Measurements from ENCODE around the gene ARHGEF1.

ARHGEF1 gene

DNA sequence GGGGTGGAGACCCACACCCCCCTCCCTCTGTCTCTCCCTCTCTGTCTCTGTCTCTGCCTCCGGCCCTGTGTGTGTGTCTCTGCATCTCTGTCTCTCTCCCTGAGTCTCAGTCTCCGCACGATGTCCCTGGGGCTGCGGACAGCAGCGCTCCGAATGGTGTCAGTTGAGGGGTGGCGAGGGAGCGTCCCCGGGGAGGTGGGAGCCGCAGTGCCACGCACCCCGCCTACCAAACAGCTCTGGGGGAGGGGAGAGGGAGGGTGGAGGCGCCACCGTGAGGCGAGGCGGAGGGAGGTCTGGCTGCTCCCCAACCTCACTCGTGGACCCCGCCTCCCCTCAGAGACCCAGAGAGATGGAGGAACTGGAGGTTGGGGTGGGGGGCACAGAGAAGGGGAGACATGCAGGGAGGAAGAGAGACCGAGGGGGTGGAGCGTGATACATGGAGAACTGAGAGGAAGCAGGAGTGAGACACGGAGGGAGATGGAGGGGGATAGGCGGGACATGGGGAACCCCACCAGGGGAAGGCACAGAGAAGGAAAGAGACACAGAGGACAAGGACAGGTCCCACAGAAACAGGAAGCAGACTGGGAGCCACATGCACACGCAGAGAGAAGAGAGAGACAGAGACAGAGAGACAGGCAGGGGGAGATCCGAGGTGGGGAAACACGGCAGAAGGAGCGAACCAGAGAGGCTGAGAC is 38.0 kb downstream of the ARHGEF1 start:
- no peak for DNase-seq

DNA sequence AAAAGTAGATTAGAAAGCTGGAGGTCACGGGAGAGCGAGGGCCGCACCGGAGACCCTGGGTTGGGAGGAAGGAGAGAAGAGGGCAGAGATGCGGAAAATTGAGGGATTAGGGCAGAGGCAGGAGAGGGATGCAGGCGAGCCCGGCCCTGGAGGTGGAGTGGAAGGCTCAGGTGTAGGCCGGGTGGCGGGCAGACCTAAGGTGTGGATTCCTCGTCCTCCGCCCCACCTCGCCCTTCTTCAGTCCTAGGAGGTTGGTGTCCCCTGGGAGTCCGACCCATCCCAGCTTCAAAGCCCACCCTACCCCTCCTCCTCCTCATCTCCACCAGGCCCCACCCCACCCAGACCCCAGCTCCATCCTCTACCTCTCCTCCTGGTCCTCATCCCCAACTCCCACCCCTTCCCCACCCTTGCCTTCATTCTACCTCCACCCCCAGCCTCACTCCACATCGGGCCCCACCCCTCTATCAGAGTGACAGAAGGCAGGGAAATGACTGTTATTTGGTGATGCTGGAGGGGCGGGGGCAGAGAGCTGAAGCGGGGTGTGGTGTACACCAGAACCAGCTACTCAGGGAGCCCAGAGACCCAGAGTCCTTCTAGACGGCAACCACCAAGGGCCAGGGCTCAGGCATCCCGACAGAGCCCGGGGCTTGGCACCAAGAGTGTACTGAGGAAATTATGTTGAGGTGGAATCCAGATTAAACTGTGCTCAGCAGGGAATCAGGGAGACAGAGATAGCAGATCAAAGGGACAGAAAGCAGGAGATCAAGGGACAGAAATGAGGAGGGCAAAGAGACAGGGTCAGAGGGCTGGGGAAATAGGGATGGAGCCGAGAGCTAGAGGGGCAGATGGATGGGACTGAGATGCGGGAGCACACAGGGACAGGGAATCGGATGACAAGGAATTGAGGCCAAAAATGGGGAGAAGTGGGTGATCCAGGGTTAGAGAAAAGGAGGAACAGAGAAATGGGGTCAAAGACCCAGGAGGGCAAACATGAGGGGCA is 38.9 kb downstream of the ARHGEF1 start:
- DNase-seq: no peak

- no peak for DNase-seq
These were observed 39.6 kb downstream of the ARHGEF1 start for GRCh38 chr19:41922585-41922984.

DNA sequence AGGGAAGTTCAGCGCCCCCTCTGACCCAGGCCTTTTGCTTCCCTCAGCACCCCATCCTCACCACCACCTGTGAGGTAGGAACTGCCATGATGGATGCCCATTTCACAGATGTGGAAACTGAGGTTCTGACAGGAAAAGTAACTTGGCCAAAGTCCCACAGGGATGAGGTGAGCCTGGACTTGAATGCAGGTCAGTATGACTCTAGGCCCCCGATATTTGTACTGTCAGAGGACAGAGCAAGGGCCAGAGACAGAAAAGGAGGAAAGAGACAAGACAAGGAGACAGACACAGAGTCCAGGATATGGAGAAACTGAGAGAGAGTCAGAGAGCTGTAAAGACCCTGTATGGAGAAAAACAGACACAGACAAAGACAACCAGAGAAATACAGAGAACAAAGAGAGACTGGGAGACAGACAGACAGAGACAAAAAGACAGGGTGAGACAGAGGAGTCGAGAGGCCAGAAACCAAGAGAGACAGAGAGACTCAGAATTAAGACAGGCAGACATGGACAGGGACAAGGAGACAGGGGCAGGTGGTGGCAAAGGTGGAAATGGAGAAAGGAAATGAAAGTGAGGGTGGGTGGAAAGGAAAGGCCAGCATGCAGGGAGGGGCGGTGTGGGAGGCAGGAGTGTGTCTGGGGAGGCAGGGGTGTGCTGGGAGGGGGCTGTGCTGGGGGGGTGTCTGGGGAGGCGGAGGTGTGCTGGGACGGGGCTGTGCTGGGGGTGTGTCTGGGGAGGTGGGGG is 40.2 kb downstream of the ARHGEF1 start:
- no peak for DNase-seq

DNA sequence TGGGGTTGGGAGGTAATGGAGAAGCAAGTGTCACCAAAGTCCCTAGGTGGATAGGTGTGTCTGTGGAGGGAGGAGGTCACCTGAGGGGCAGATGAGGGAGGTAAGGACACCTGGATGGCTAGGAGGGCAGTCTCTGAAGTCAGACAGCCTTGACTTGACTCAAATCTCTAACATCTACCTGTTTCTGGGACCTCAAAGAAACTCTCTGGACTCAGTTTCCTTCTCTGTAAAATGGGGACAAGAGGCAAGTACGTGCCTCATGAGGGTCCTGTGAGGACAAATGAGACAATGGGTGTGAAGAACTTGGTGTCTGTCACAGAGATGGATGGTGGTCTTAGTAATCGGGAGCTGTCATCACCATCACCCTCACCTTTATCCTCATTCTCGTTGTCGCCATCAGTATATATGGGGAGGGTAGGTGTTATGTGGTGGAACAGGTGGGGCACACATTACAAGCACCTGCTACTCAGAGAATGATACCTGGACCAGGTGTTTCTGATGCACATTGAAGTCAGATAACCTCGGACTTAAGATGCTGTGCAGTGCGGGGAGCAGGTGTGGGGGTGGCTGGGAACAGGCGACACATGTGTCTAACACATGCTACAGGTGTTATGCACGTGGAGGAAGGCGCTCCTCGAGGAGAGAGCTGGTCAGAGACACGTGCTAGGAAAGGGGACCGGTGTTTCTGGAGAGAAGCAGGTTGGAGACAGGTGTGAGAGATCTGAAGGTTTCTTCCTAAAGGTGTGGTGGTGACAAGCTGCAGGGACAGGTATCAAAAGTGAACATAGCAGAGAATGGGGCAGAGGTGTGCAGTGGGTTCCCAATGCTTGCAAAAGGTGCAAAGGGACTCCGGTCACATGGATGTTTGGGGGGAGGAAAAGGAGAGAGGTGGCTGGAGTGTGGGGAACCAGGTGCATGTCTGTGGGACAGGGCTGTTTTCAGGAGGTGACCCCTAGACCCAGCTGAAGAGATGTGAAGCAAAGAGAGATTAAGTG is 41.5 kb downstream of the ARHGEF1 start:
- DNase-seq: no peak

GRCh38 chr19:41925208-41926003 is 42.4 kb downstream of the ARHGEF1 start:
- DNase-seq: no peak

DNA sequence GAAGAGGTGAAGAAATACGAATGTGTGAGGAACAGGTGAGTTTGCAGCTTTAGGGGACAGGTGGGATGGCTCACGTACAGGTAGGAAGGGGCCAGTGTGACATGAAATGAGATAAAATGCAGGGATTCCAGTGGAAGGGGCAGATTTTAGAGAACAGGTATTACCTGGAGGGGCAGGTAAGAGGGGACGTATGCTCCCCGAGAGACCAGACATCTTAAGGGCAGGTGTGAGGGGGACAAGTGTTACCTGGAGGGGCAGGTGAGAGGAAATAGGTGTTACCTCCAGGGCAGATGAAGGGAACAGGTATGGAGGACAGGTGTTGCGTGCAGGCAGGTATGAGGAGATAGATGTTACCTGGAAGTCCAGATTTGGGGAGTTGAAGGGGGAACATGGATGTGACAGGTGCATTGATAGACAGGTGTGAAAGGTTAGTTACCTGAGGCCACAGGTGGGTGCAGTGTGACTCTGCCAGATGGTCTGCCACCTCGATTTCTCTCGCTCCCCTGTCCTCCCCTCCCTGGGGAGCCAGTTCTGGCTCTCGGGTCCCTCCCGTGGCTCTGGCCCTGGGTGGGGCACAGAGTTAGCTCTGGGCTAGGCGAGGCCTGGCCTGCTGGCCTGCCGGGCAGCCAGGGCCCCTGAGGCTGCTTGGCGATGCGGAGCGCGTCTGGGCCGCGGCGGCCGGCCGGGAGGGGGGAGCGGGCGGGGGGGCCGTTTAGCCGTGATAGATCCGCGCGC is 43.2 kb downstream of the ARHGEF1 start:
- no peak for DNase-seq

- no peak for DNase-seq
These were observed 43.9 kb downstream of the ARHGEF1 start for GRCh38 chr19:41926763-41927496.

GRCh38 chr19:41927497-41928192 is 44.7 kb downstream of the ARHGEF1 start:
- no peak for DNase-seq

- no peak for DNase-seq
These were observed 45.3 kb downstream of the ARHGEF1 start, which contains the start of gene ERFL for GRCh38 chr19:41928221-41928683. Gene ERFL, minus strand, starts transcription at chr19:41928449. Its CDS starts 15,530 bp downstream, at chr19:41912919.

DNA sequence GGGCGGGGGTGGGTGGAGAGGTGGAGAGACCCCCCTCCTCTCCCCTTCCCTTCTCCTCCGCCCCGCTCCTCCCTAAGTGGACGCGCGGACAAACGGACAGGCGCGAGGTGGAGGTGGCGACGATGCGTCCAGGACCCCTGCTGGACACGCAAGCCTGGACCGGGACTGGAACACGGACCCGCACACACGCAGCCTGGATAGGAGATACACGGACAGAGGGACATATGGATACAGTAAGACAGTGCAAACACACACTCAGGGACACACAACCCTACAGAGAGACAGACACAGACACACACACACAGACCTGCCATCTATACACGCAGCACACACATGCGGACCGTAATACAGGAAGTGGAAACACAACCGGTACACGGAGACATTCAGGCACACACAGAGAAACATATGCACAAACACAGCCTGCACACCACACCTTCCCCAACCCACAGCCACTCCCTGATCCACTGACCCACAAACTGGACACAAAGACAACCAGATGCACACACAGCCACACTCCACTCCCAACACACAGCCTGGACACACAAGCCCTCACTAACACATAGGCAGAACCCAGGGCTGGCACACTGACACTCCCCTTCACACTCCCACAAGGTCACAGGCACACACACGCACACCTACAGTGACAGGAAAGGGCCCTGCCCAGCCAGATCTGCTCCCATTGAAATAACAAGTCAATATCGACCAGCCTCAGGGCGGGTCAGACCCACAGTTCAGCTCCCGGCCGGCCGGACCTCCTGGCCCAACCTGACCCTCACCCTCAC is 46.0 kb downstream of the ARHGEF1 start:
- DNase-seq: no peak

DNA sequence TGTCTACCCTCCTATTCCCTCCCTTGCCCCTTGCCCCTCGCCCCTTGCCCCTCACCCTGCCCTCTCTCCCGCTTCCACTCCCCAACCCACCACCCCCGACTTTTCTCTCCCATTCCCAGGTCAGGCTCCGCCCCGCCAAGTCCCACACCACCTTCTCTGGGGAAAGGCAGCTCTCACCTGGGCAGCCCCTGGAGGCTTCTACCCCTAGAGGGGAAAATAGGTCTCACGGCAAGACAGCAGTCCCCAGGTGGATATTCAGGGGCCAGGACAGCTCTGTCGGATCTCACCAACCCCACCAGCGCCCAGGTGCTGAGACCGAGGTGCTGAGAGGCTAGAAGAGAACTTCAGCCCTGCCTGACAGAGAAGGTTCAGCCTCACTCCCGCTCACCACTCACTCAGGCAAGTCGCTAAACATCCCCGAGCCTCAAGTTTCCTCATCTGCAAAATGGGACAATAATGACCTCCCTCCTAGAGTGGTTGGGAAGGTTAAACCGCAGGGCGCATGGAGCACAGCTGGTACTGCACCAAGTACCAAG is 46.6 kb downstream of the ARHGEF1 start:
- no peak for DNase-seq

DNA sequence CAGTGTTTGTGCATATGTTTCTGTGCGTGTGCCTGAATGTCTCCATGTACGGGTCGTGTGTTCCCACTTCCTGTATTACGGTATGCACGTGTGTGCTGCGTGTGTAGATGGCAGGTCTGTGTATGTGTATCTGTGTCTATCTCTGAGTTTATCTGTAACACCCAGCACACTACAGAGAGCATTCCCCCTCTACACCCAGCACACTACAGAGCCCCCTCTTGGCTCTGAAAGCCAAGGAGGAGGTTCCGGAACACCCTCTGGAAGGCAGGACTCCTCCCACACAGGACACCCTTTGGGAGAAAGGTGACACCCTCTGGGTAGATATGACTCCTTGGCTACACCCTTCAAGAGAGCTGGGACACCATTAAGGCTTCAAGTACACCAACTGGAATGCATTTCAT is 47.3 kb downstream of the ARHGEF1 start:
- DNase-seq: no peak

DNA sequence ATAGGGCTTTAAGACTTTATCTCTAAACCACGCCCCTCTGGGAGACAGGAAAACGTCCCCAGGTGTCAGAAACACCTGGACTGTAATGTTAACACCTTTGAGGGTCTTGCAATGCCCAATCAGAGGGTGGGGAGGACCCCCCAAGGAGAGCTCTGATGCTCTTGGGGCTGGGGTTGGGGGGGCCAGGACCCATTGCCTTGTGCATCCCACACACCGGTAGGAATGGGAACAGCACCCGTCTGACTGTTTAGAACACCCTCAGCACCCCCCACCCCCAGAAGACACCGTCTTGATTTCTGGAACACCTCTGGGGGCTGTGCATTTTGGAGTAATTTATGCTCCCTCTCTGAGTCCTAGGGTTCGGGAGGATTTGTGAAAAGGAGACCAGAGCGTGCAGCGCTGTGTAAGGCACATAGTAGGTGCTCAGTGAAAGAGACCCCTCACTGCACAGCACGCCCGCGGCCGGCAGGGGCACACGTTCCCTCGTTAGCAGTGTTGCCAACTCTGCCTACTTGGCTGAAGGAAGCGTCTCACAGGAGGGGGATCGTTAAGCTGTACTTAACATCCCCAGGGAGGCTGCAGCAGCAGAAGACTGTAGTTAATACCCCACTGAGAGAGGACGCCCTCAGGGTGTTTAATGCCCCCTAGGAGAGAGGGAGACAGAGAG is 48.1 kb downstream of the ARHGEF1 start:
- peak; percentile 43 for DNase-seq

DNA sequence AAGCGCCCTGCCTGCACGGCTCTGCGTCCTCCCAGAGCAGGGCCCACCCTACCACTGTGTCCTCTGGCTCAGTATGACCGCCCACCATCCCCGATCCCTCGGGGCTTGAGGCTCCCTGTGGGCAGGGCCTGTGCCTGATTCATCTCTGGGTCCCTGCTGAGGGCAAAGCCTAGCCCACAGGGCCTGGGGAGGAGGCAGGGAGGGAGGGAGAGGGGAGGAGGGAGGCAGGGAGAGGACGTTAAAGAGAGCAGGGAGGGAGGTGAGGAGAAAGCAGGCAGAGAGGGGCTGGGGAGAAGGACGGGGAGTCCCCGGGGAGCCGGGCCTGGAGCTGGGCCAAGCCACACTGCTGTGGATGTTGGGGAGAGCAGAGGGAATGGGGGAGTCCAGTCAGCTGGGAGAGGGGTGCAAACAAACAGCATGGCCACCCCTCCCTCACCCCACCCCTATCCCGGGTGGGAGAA is 49.3 kb downstream of the ARHGEF1 start:
- DNase-seq: no peak

- DNase-seq: no peak
These were observed 49.8 kb downstream of the ARHGEF1 start for GRCh38 chr19:41932720-41933332.
